Suprapubic skin (tissue), 4 donors: ENCODE measurements around the gene PPP2R2C. TPM values are rescaled to one million over a fixed set of nuclear protein-coding genes. Genes with fewer than 3 reads are reported as not detected.

ENCODE experiments used
- DNase-seq, 2 donors: peaks; one replicate each; pipeline ENCODE4 v3.0.0-alpha.2; 2019; ENCODE audit warnings: low spot score in 2 of 2
- H3K27ac ChIP-seq: fragments of 200-600 bp; sonication (generic); one replicate; pipeline ENCODE4 v1.5.1; 2019
- H3K27me3 ChIP-seq: fragments of 200-600 bp; sonication (generic); one replicate; pipeline ENCODE4 v1.5.1; 2019
- H3K36me3 ChIP-seq: fragments of 200-600 bp; sonication (generic); one replicate; pipeline ENCODE4 v1.5.1; 2019
- H3K4me1 ChIP-seq: fragments of 200-600 bp; sonication (generic); one replicate; pipeline ENCODE4 v1.5.1; 2019
- H3K4me3 ChIP-seq: fragments of 200-600 bp; sonication (generic); one replicate; pipeline ENCODE4 v1.5.1; 2019; ENCODE audit warnings: mild to moderate bottlenecking
- H3K9me3 ChIP-seq: fragments of 200-600 bp; sonication (generic); one replicate; pipeline ENCODE4 v1.5.1; 2019
- EP300 ChIP-seq: sonication (generic); formaldehyde crosslinking; IDR thresholded peaks from one replicate; pipeline ENCODE4 v1.6.1; 2017; ENCODE audit warnings: antibody characterized with exemption
- POLR2A ChIP-seq, 2 donors: fragments of 450-650 bp; IDR thresholded peaks; one replicate each; pipeline ENCODE4 v1.6.1; 2017; ENCODE audit warnings: antibody characterized with exemption in 2 of 2, mild to moderate bottlenecking in 2 of 2, moderate library complexity in 2 of 2
- POLR2AphosphoS5 ChIP-seq, 3 donors: sonication (generic); formaldehyde crosslinking; IDR thresholded peaks; one replicate each; pipeline ENCODE4 v1.6.1; 2017; ENCODE audit warnings: antibody characterized with exemption in 3 of 3
- WGBS: methylation state at CpG from one replicate; pipeline ENCODE4 v1.1.5; 2018; 5-methylcytosine and 5-hydroxymethylcytosine counted together
- total RNA-seq, 4 donors: library from RNA; depleted of rRNA; stranded (reverse); fragments of >200 nt; gene quantifications; one replicate each; pipeline ENCODE4 v1.1.0, GENCODE V29; 2016
- TF ChIP-seq, protein P1 (sequence below), 2 donors: fragments of 200-600 bp in 1 of 2; fragments of 450-650 bp in 1 of 2; sonication (generic) in 1 of 2; IDR thresholded peaks; one replicate each; pipeline ENCODE4 v1.5.1; 2016 to 2019; ENCODE audit warnings: antibody characterized with exemption in 2 of 2, mild to moderate bottlenecking in 1 of 2, moderate library complexity in 1 of 2

Gene PPP2R2C
- total RNA-seq, 4 donors from 2014 or later, result 42.5 to 81.5 (median 61.0) TPM

DNA sequence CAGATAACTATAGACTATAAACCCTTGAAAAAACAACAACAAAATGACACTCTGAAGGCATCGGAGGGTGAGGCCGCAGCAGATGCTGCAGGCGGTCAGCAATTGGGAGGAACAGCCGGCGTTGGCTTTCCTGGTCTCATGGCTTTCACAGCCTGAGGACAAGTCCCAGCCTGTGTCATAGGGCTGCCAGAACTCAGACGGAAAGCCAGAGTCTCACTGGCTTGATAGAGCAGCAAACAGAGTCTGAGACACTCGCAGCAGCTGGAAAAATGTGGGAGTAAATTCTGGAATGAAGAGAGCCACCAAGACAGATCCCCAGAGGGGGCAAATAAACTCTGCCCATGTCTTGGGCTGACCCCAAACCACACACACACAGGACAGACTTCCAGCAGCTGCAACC lies 86.3 kb downstream of the PPP2R2C start:
- no peak for DNase-seq
- WGBS, result 30% methylated on average over 7 of the region's 7 CpGs
- Histone ChIP-seq H3K4me3 (no peak overlapping the region), H3K4me1 (peaks cover 21% of the 10 kb centered on the region), H3K36me3 (no peaks in the 10 kb centered on the region), H3K9me3 (no peaks in the 10 kb centered on the region), H3K27me3 (peaks cover 29% of the 10 kb centered on the region), H3K27ac (no peak overlapping the region)
- no peak for TF ChIP-seq POLR2A (IDR thresholded peaks at IDR 0.05)
- TF ChIP-seq, protein P1, sequence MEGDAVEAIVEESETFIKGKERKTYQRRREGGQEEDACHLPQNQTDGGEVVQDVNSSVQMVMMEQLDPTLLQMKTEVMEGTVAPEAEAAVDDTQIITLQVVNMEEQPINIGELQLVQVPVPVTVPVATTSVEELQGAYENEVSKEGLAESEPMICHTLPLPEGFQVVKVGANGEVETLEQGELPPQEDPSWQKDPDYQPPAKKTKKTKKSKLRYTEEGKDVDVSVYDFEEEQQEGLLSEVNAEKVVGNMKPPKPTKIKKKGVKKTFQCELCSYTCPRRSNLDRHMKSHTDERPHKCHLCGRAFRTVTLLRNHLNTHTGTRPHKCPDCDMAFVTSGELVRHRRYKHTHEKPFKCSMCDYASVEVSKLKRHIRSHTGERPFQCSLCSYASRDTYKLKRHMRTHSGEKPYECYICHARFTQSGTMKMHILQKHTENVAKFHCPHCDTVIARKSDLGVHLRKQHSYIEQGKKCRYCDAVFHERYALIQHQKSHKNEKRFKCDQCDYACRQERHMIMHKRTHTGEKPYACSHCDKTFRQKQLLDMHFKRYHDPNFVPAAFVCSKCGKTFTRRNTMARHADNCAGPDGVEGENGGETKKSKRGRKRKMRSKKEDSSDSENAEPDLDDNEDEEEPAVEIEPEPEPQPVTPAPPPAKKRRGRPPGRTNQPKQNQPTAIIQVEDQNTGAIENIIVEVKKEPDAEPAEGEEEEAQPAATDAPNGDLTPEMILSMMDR (IDR thresholded peaks at IDR 0.05), result no peak
- TF ChIP-seq EP300, result no peak
- TF ChIP-seq POLR2AphosphoS5 (IDR thresholded peaks at IDR 0.05), result no peak

DNA sequence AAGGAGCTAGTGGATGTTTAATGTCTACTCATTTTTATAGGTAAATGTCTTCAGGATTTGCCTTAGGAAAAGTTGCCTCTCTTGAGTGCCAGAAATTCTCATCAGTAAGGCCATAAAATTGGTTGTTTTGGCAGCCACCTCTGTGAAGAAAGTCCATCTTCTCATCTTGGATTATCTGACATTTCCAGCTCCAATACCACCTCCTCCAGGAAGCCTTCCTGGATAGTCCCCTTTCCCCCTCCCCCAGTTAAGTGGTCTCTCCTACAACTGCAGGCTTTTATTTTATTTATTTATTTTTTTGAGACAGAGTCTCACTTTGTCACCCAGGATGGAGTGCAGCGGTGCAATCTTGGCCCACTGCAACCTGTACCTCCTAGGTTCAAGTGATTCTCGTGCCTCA lies 87.1 kb downstream of the PPP2R2C start:
- 100% methylated on average over 2 of the region's 2 CpGs for WGBS
- DNase-seq, result no peak
- Histone ChIP-seq H3K9me3 (no peaks in the 10 kb centered on the region), H3K36me3 (no peaks in the 10 kb centered on the region), H3K27me3 (peaks cover 34% of the 10 kb centered on the region), H3K4me1 (peaks cover 21% of the 10 kb centered on the region), H3K4me3 (no peak overlapping the region), H3K27ac (no peak overlapping the region)
- TF ChIP-seq, protein P1 (IDR thresholded peaks at IDR 0.05), result no peak
- TF ChIP-seq POLR2AphosphoS5 (IDR thresholded peaks at IDR 0.05) (no peak), POLR2A (IDR thresholded peaks at IDR 0.05) (no peak), EP300 (no peak)

DNA sequence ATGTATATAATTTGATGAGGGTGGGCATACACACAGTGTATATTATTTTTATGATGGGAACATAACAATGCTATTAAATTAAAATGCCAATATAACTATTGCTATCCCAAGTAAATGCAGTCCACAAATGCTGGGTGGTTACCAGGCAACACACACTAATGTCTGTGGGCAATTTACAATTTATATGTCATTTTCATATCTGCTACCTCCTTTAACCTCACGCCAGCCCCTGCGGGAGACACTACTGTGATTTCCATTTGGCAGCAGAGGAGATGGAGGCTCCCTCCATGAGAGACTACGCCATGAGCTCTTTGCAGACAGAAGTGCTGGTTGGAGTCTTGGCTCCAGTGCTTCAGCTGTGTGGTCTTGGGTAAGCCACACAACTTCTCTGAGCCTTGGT lies 87.9 kb downstream of the PPP2R2C start:
- no peak for DNase-seq
- 84% methylated on average over 3 of the region's 3 CpGs for WGBS
- TF ChIP-seq POLR2A (IDR thresholded peaks at IDR 0.05) (no peak), POLR2AphosphoS5 (IDR thresholded peaks at IDR 0.05) (no peak), EP300 (no peak)
- TF ChIP-seq, protein P1 (IDR thresholded peaks at IDR 0.05), result no peak
- Histone ChIP-seq H3K27me3 (peaks cover 40% of the 10 kb centered on the region), H3K36me3 (no peaks in the 10 kb centered on the region), H3K9me3 (no peaks in the 10 kb centered on the region), H3K4me1 (peaks cover 21% of the 10 kb centered on the region), H3K4me3 (no peak overlapping the region), H3K27ac (no peak overlapping the region)

DNA sequence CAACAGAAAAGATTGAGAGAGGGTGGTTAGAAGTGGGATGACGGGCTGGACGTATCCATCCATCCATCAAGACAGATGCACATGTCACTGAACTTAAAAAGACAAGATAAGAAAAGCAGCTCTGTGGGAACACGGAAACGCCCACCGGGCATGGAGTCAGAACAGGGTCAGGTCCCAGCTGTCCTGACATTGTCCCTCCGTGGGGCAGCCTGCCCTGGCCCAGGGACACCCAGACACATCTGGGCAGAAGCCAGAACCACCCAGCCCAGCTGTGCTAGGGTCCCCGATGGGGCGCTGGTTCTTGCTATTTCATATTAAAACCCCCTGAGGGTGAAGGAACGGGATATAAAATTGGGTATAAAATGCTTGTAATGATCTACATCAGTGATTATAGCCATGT lies 88.5 kb downstream of the PPP2R2C start:
- WGBS, result 63% methylated on average over 9 of the region's 9 CpGs
- TF ChIP-seq POLR2AphosphoS5 (IDR thresholded peaks at IDR 0.05) (no peak), EP300 (no peak), POLR2A (IDR thresholded peaks at IDR 0.05) (no peak)
- TF ChIP-seq, protein P1 (IDR thresholded peaks at IDR 0.05), result no peak
- no peaks in the 10 kb centered on the region for H3K36me3 ChIP-seq
- peaks cover 40% of the 10 kb centered on the region for H3K27me3 ChIP-seq
- no peak for DNase-seq
- H3K9me3 ChIP-seq, result no peaks in the 10 kb centered on the region
- H3K4me3 ChIP-seq, result no peak overlapping the region
- no peak overlapping the region for H3K27ac ChIP-seq
- peaks cover 21% of the 10 kb centered on the region for H3K4me1 ChIP-seq

DNA sequence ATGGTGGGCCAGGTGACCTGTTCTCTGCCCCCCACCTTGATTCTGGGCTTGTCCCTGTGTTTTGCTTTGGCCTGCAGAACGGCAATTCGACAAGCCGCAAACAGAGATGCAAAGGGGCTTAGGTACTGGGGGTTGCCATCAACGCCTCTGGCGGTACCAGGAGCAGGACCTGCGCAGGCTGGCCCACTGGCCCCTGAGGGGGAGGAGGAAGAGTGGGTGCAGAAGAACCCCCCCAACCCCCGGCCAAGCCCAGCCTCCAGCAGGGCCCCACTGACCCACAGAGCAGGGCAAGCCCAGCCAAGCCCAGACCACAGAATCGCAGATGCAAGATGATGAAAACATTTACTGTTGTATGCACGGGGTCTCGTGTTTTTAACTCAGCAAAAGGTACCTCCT lies 89.4 kb downstream of the PPP2R2C start:
- peaks cover 21% of the 10 kb centered on the region for H3K4me1 ChIP-seq
- H3K27ac ChIP-seq, result no peak overlapping the region
- H3K9me3 ChIP-seq, result no peaks in the 10 kb centered on the region
- no peaks in the 10 kb centered on the region for H3K36me3 ChIP-seq
- no peak for DNase-seq
- no peak overlapping the region for H3K4me3 ChIP-seq
- TF ChIP-seq POLR2AphosphoS5 (IDR thresholded peaks at IDR 0.05) (no peak), EP300 (no peak), POLR2A (IDR thresholded peaks at IDR 0.05) (no peak)
- TF ChIP-seq, protein P1 (IDR thresholded peaks at IDR 0.05), result no peak
- 62% methylated on average over 6 of the region's 10 CpGs for WGBS
- H3K27me3 ChIP-seq, result peaks cover 35% of the 10 kb centered on the region
